Fibroblast of mammary gland (primary cell): ENCODE measurements around the gene SCN7A.
"Not testable (repeated sequence)": the region's sequence is repeated elsewhere in the genome, so short reads cannot be mapped to it uniquely, and the experiment has no call there.

Experiments used
- DNase-seq: peaks from one replicate; pipeline ENCODE4 v3.0.0-alpha.2; 2010; ENCODE audit warnings: low read depth
- H3K4me3 ChIP-seq: 2 replicates; pipeline ENCODE4 v1.5.1; 2011; ENCODE audit warnings: low read depth, mild to moderate bottlenecking, low read length, moderate library complexity; ENCODE audit not compliant: control insufficient read depth
- CTCF ChIP-seq: conservative IDR thresholded peaks from 2 replicates; pipeline ENCODE4 v1.5.1; 2011; ENCODE audit warnings: low read depth, low read length, inconsistent platforms; ENCODE audit not compliant: control insufficient read depth, insufficient read depth

Gene SCN7A

GRCh38 chr2:166487171-166487570 lies 6.9 kb downstream of the SCN7A start:
- TF ChIP-seq CTCF = no peak
- no peak overlapping the region for H3K4me3 ChIP-seq
- no peak for DNase-seq

- no peak for DNase-seq
- no peak overlapping the region for H3K4me3 ChIP-seq
- TF ChIP-seq CTCF = no peak
Observed at GRCh38 chr2:166485558-166486178, 8.4 kb downstream of the SCN7A start.

- no peak overlapping the region for H3K4me3 ChIP-seq
- no peak for DNase-seq
- no peak for TF ChIP-seq CTCF
Observed at GRCh38 chr2:166472332-166472731, 21.7 kb downstream of the SCN7A start.

- TF ChIP-seq CTCF = no peak
- DNase-seq = peak; percentile 18
- no peak overlapping the region for H3K4me3 ChIP-seq
Observed at GRCh38 chr2:166468124-166469024, 25.7 kb downstream of the SCN7A start.

GRCh38 chr2:166464187-166464586 lies 29.9 kb downstream of the SCN7A start:
- peak; percentile 1 for DNase-seq

GRCh38 chr2:166463640-166464039 lies 30.4 kb downstream of the SCN7A start:
- no peak for TF ChIP-seq CTCF
- DNase-seq = no peak
- no peak overlapping the region for H3K4me3 ChIP-seq

More at GRCh38 chr2:166464187-166464586, 29.9 kb downstream of the SCN7A start:
- H3K4me3 ChIP-seq = no peak overlapping the region
- TF ChIP-seq CTCF = no peak

GRCh38 chr2:166458674-166459073 lies 35.4 kb downstream of the SCN7A start:
- no peak overlapping the region for H3K4me3 ChIP-seq
- DNase-seq = no peak
- TF ChIP-seq CTCF = no peak

GRCh38 chr2:166455823-166456222 lies 38.2 kb downstream of the SCN7A start:
- not testable (repeated sequence) for DNase-seq, H3K4me3 ChIP-seq
